Cardiac muscle cell (in vitro differentiated cells and primary cell): Measurements from ENCODE around the gene STAT5A. TPM values are rescaled to one million over a fixed set of nuclear protein-coding genes. Genes with fewer than 3 reads are reported as not detected.
A peak's percentile ranks its signal among the peaks of the same experiment; 100 is the strongest.
"Not testable (repeated sequence)": the region's sequence is repeated elsewhere in the genome, so short reads cannot be mapped to it uniquely, and the experiment has no call there.

Source experiments
- DNase-seq, 2 donors: peaks; one replicate each; pipeline versions ENCODE4 v3.0.0 to v3.0.0-alpha.2; 2010 to 2017; ENCODE audit warnings: low read depth in 1 of 2, low spot score in 1 of 2
- H3K27ac ChIP-seq: fragments of 200-600 bp; sonication (generic); 2 replicates; pipeline ENCODE4 v1.5.1; 2016
- H3K27me3 ChIP-seq: fragments of 200-600 bp; sonication (generic); 2 replicates; pipeline ENCODE4 v1.6.0; 2016; ENCODE audit warnings: control low read depth
- H3K36me3 ChIP-seq: fragments of 200-600 bp; sonication (generic); 2 replicates; pipeline ENCODE4 v1.5.1; 2016; ENCODE audit warnings: control low read depth
- H3K4me1 ChIP-seq: fragments of 200-600 bp; sonication (generic); 2 replicates; pipeline ENCODE4 v1.8.1; 2017; ENCODE audit warnings: low read depth, mild to moderate bottlenecking, mixed run types
- H3K4me3 ChIP-seq: fragments of 200-600 bp; sonication (generic); 2 replicates; pipeline ENCODE4 v1.5.1; 2016; ENCODE audit warnings: mild to moderate bottlenecking
- H3K9me3 ChIP-seq: fragments of 200-600 bp; sonication (generic); 2 replicates; pipeline ENCODE4 v1.5.1; 2017; ENCODE audit warnings: low read depth, mild to moderate bottlenecking, control low read depth
- CTCF ChIP-seq: IDR thresholded peaks from 2 replicates; pipeline ENCODE4 v1.5.1; 2012; ENCODE audit warnings: low read depth, mild to moderate bottlenecking, low read length
- polyA plus RNA-seq: library from polyadenylated mRNA; unstranded; fragments of >200 nt; fragmentation: Nextera tagmentation; extraction: Ambion mirVana; gene quantifications from 2 replicates; pipeline ENCODE4 v1.2.1, GENCODE V29; 2016
- total RNA-seq: library from RNA; depleted of rRNA; stranded (reverse); fragments of >200 nt; gene quantifications from 2 replicates; pipeline ENCODE4 v1.2.3, GENCODE V29; 2016

The STAT5A gene
- total RNA-seq (6.8 and 12.2 TPM in 2 replicates), polyA plus RNA-seq (8.2 and 9.7 TPM in 2 replicates)

GRCh38 chr17:42287977-42288802 lies at the start of gene STAT5A:
Gene STAT5A, plus strand, starts transcription at chr17:42288498. Its CDS starts 914 bp downstream, at chr17:42289412.
- H3K4me1 ChIP-seq: no peaks in the 10 kb centered on the region
- H3K27ac ChIP-seq: no peak within 1 kb of the TSS
- no peaks in the 10 kb centered on the region for H3K36me3 ChIP-seq
- H3K27me3 ChIP-seq: peaks cover 31% of the 10 kb centered on the region
- peak within 1 kb of the TSS; percentile 35 for H3K4me3 ChIP-seq
- no peak for TF ChIP-seq CTCF
- DNase-seq: peak; percentile 83 to 93
- H3K9me3 ChIP-seq: no peaks in the 10 kb centered on the region

- not testable (repeated sequence) for H3K27ac ChIP-seq, DNase-seq, H3K9me3 ChIP-seq, H3K36me3 ChIP-seq, H3K27me3 ChIP-seq, H3K4me3 ChIP-seq, H3K4me1 ChIP-seq
Observed at GRCh38 chr17:42239576-42239975, 48.7 kb upstream of the STAT5A start.

- no peak for TF ChIP-seq CTCF
- H3K9me3 ChIP-seq: no peaks in the 10 kb centered on the region
- DNase-seq: no peak
- H3K4me3 ChIP-seq: no peak overlapping the region
- H3K27ac ChIP-seq: no peak overlapping the region
- H3K4me1 ChIP-seq: no peaks in the 10 kb centered on the region
- no peaks in the 10 kb centered on the region for H3K27me3 ChIP-seq
- H3K36me3 ChIP-seq: no peaks in the 10 kb centered on the region
Observed at GRCh38 chr17:42240201-42240600, 48.1 kb upstream of the STAT5A start.

GRCh38 chr17:42240863-42241262 lies 47.4 kb upstream of the STAT5A start:
- H3K9me3 ChIP-seq, H3K4me1 ChIP-seq, H3K27ac ChIP-seq, H3K4me3 ChIP-seq, H3K27me3 ChIP-seq, H3K36me3 ChIP-seq, DNase-seq: not testable (repeated sequence)

GRCh38 chr17:42241871-42242270 lies 46.4 kb upstream of the STAT5A start:
- H3K9me3 ChIP-seq: no peaks in the 10 kb centered on the region
- no peak for TF ChIP-seq CTCF
- H3K27me3 ChIP-seq: no peaks in the 10 kb centered on the region
- no peak for DNase-seq
- no peaks in the 10 kb centered on the region for H3K36me3 ChIP-seq
- H3K4me3 ChIP-seq: no peak overlapping the region
- no peak overlapping the region for H3K27ac ChIP-seq
- peaks cover 6% of the 10 kb centered on the region for H3K4me1 ChIP-seq

- TF ChIP-seq CTCF: no peak
- no peak overlapping the region for H3K4me3 ChIP-seq
- no peaks in the 10 kb centered on the region for H3K36me3 ChIP-seq
- H3K4me1 ChIP-seq: peaks cover 9% of the 10 kb centered on the region
- DNase-seq: no peak
- no peaks in the 10 kb centered on the region for H3K9me3 ChIP-seq
- peak overlapping the region; percentile 3 for H3K27ac ChIP-seq
- no peaks in the 10 kb centered on the region for H3K27me3 ChIP-seq
Observed at GRCh38 chr17:42243493-42243982, 44.8 kb upstream of the STAT5A start.

- H3K27ac ChIP-seq, H3K4me3 ChIP-seq, H3K36me3 ChIP-seq, H3K4me1 ChIP-seq, H3K27me3 ChIP-seq, H3K9me3 ChIP-seq, DNase-seq: not testable (repeated sequence)
Observed at GRCh38 chr17:42244116-42244515, 44.2 kb upstream of the STAT5A start.

GRCh38 chr17:42245183-42245582 lies 43.1 kb upstream of the STAT5A start:
- not testable (repeated sequence) for H3K4me3 ChIP-seq, H3K4me1 ChIP-seq, H3K9me3 ChIP-seq, H3K36me3 ChIP-seq, H3K27me3 ChIP-seq, H3K27ac ChIP-seq, DNase-seq
